ENCODE measurements around the gene NTM.

The NTM gene

GRCh38 chr11:131810541-131810940 is 440.1 kb downstream of the NTM start:
- H3K27me3 ChIP-seq (ENCODE audit: control insufficient read depth, insufficient read depth, low read length): no peaks in the 10 kb centered on the region
- TF ChIP-seq CTCF (IDR thresholded peaks at IDR 0.05): no peak
- no peak overlapping the region for H3K4me3 ChIP-seq (ENCODE audit: low read depth, low read length)
- no peak overlapping the region for H3K4me2 ChIP-seq (ENCODE audit: low read length)
- H3K36me3 ChIP-seq (ENCODE audit: control insufficient read depth, insufficient read depth, low read length): no peaks in the 10 kb centered on the region
- no peaks in the 10 kb centered on the region for H3K79me2 ChIP-seq
- H3K9me3 ChIP-seq (ENCODE audit: control insufficient read depth, low read length): no peaks in the 10 kb centered on the region
- peaks cover 5% of the 10 kb centered on the region for H3K4me1 ChIP-seq
- H3K27ac ChIP-seq: no peak overlapping the region
- H3K9ac ChIP-seq: no peak overlapping the region
- no peak overlapping the region for H2AFZ ChIP-seq

- no peaks in the 10 kb centered on the region for H3K27me3 ChIP-seq (ENCODE audit: control insufficient read depth, insufficient read depth, low read length)
- no peak for TF ChIP-seq CTCF (IDR thresholded peaks at IDR 0.05)
- H3K4me1 ChIP-seq: peaks cover 5% of the 10 kb centered on the region
- no peak overlapping the region for H2AFZ ChIP-seq
- H3K4me2 ChIP-seq (ENCODE audit: low read length): no peak overlapping the region
- H3K9me3 ChIP-seq (ENCODE audit: control insufficient read depth, low read length): no peaks in the 10 kb centered on the region
- no peak overlapping the region for H3K27ac ChIP-seq
- no peak overlapping the region for H3K4me3 ChIP-seq (ENCODE audit: low read depth, low read length)
- no peaks in the 10 kb centered on the region for H3K79me2 ChIP-seq
- no peaks in the 10 kb centered on the region for H3K36me3 ChIP-seq (ENCODE audit: control insufficient read depth, insufficient read depth, low read length)
- no peak overlapping the region for H3K9ac ChIP-seq
Measured at GRCh38 chr11:131811383-131811782, 441.0 kb downstream of the NTM start.

- Histone ChIP-seq H3K9me3 (ENCODE audit: control insufficient read depth, low read length) (no peaks in the 10 kb centered on the region), H3K4me3 (ENCODE audit: low read depth, low read length) (no peak overlapping the region), H3K4me1 (peaks cover 5% of the 10 kb centered on the region), H2AFZ (no peak overlapping the region), H3K27ac (no peak overlapping the region), H3K27me3 (ENCODE audit: control insufficient read depth, insufficient read depth, low read length) (no peaks in the 10 kb centered on the region), H3K79me2 (no peaks in the 10 kb centered on the region), H3K9ac (no peak overlapping the region), H3K36me3 (ENCODE audit: control insufficient read depth, insufficient read depth, low read length) (no peaks in the 10 kb centered on the region), H3K4me2 (ENCODE audit: low read length) (no peak overlapping the region)
- no peak for TF ChIP-seq CTCF (IDR thresholded peaks at IDR 0.05)
Measured at GRCh38 chr11:131814108-131814507, 443.7 kb downstream of the NTM start.

- no peak overlapping the region for H3K4me3 ChIP-seq (ENCODE audit: low read depth, low read length)
- H3K27ac ChIP-seq: no peak overlapping the region
- no peaks in the 10 kb centered on the region for H3K79me2 ChIP-seq
- no peaks in the 10 kb centered on the region for H3K9me3 ChIP-seq (ENCODE audit: control insufficient read depth, low read length)
- H3K9ac ChIP-seq: no peak overlapping the region
- H3K27me3 ChIP-seq (ENCODE audit: control insufficient read depth, insufficient read depth, low read length): no peaks in the 10 kb centered on the region
- H3K36me3 ChIP-seq (ENCODE audit: control insufficient read depth, insufficient read depth, low read length): no peaks in the 10 kb centered on the region
- no peak for TF ChIP-seq CTCF (IDR thresholded peaks at IDR 0.05)
- no peaks in the 10 kb centered on the region for H3K4me1 ChIP-seq
- H3K4me2 ChIP-seq (ENCODE audit: low read length): no peak overlapping the region
- no peak overlapping the region for H2AFZ ChIP-seq
Measured at GRCh38 chr11:131815590-131815989, 445.2 kb downstream of the NTM start.

GRCh38 chr11:131816051-131816450 is 445.6 kb downstream of the NTM start:
- TF ChIP-seq CTCF (IDR thresholded peaks at IDR 0.05): no peak

More at GRCh38 chr11:131816051-131816450, 445.6 kb downstream of the NTM start:
- Histone ChIP-seq H3K27ac (no peak overlapping the region), H2AFZ (no peak overlapping the region), H3K36me3 (ENCODE audit: control insufficient read depth, insufficient read depth, low read length) (no peaks in the 10 kb centered on the region), H3K4me3 (ENCODE audit: low read depth, low read length) (no peak overlapping the region), H3K9ac (no peak overlapping the region), H3K4me1 (no peaks in the 10 kb centered on the region), H3K79me2 (no peaks in the 10 kb centered on the region), H3K4me2 (ENCODE audit: low read length) (no peak overlapping the region), H3K27me3 (ENCODE audit: control insufficient read depth, insufficient read depth, low read length) (no peaks in the 10 kb centered on the region), H3K9me3 (ENCODE audit: control insufficient read depth, low read length) (no peaks in the 10 kb centered on the region)

Measured in parathyroid adenoma (tissue), 2 donors.